Keratinocyte (primary cell): Measurements from ENCODE around the gene INSC. TPM values are rescaled to one million over a fixed set of nuclear protein-coding genes. Genes with fewer than 3 reads are reported as not detected.

Source experiments
- DNase-seq: peaks from one replicate; pipeline ENCODE4 v3.0.0-alpha.2; 2011; ENCODE audit warnings: low read depth, missing footprints, low spot score
- FAIRE-seq: peaks from 2 replicates; lab custom pipeline; 2011; peaks lifted over from hg19 to GRCh38; lab: Jason Lieb, UNC
- H2AFZ ChIP-seq: 2 replicates; pipeline ENCODE4 v1.6.0; 2012; ENCODE audit warnings: low read length, control low read depth, inconsistent platforms; ENCODE audit not compliant: control insufficient read depth
- H3K27ac ChIP-seq: 2 replicates; pipeline ENCODE4 v1.5.1; 2011; ENCODE audit warnings: low read length; ENCODE audit not compliant: control insufficient read depth, insufficient read depth
- H3K27me3 ChIP-seq: 3 replicates; pipeline ENCODE4 v1.6.0; 2011; ENCODE audit warnings: low read length; ENCODE audit not compliant: control insufficient read depth, insufficient read depth; ENCODE audit errors: extremely low read depth
- H3K36me3 ChIP-seq, 2 experiments: 2 replicates in 1 of 2; 3 replicates in 1 of 2; pipeline ENCODE4 v1.5.1; 2011; ENCODE audit warnings: low read length in 2 of 2, mild to moderate bottlenecking in 1 of 2; ENCODE audit not compliant: control insufficient read depth in 2 of 2, insufficient read depth in 2 of 2; ENCODE audit errors: extremely low read depth in 1 of 2
- H3K4me1 ChIP-seq: 3 replicates; pipeline ENCODE4 v1.5.1; 2011; ENCODE audit warnings: low read length; ENCODE audit not compliant: control insufficient read depth, insufficient read depth; ENCODE audit errors: extremely low read depth
- H3K4me2 ChIP-seq: 3 replicates; pipeline ENCODE4 v1.6.0; 2011; ENCODE audit warnings: low read depth, low read length; ENCODE audit not compliant: control insufficient read depth, insufficient read depth; ENCODE audit errors: extremely low read depth
- H3K4me3 ChIP-seq, 3 experiments: fragments of 200-600 bp in 1 of 3; sonication (generic) in 1 of 3; 2 replicates in 2 of 3; 3 replicates in 1 of 3; pipeline ENCODE4 v1.5.1; 2011 to 2016; ENCODE audit warnings: low read length in 3 of 3, mild to moderate bottlenecking in 3 of 3, control low read depth in 2 of 3, inconsistent platforms in 1 of 3, low read depth in 1 of 3, mixed read lengths in 1 of 3, mixed run types in 1 of 3, moderate library complexity in 1 of 3; ENCODE audit not compliant: control insufficient read depth in 2 of 3, insufficient read depth in 2 of 3; ENCODE audit errors: extremely low read depth in 1 of 3
- H3K79me2 ChIP-seq: 2 replicates; pipeline ENCODE4 v1.6.0; 2012; ENCODE audit warnings: low read length; ENCODE audit not compliant: control insufficient read depth, insufficient read depth
- H3K9ac ChIP-seq: 3 replicates; pipeline ENCODE4 v1.6.0; 2011; ENCODE audit warnings: low read length; ENCODE audit not compliant: control insufficient read depth, insufficient read depth; ENCODE audit errors: extremely low read depth
- H3K9me1 ChIP-seq: 3 replicates; pipeline ENCODE4 v1.6.0; 2011; ENCODE audit warnings: low read length; ENCODE audit not compliant: control insufficient read depth, insufficient read depth; ENCODE audit errors: extremely low read depth
- H3K9me3 ChIP-seq: 2 replicates; pipeline ENCODE4 v1.5.1; 2012; ENCODE audit warnings: low read depth, low read length; ENCODE audit not compliant: control insufficient read depth
- H4K20me1 ChIP-seq: 3 replicates; pipeline ENCODE4 v1.6.0; 2011; ENCODE audit warnings: low read length; ENCODE audit not compliant: control insufficient read depth, insufficient read depth; ENCODE audit errors: extremely low read depth
- CTCF ChIP-seq, 3 experiments: IDR thresholded peaks in 1 of 3; conservative IDR thresholded peaks in 1 of 3; optimal IDR thresholded peaks in 1 of 3; 2 replicates in 2 of 3; 3 replicates in 1 of 3; pipeline versions ENCODE3 to v1.5.1; 2011; ENCODE audit warnings: low read length in 3 of 3, mild to moderate bottlenecking in 3 of 3, moderate library complexity in 2 of 3, control low read depth in 1 of 3, inconsistent platforms in 1 of 3; ENCODE audit not compliant: insufficient read depth in 2 of 3; ENCODE audit errors: extremely low read depth in 1 of 3
- EZH2 ChIP-seq: IDR thresholded peaks from one replicate; pipeline ENCODE4 v1.6.1; 2012; ENCODE audit warnings: inconsistent platforms, mild to moderate bottlenecking, low read length, moderate library complexity
- dilution Hi-C: fragments of 300-500 bp; cut with MboI; formaldehyde crosslinking; loops from one replicate; pipeline ENCODE4 v1.7.0; 2020; ENCODE audit warnings: low sequenced_read_pairs; ENCODE audit not compliant: extremely low pct_ligation_motif_present
- polyA plus RNA-seq, 5 experiments: library from polyadenylated mRNA; depleted of rRNA in 3 of 5; stranded (reverse) in 3 of 5; stranded (forward) in 1 of 5; unstranded in 1 of 5; fragments of >200 nt; gene quantifications; 1 replicate in 1 of 5; 2 replicates in 3 of 5; 3 replicates in 1 of 5; pipeline versions ENCODE4 v1.2.1 to v1.2.3, GENCODE V29; 2011 to 2012; ENCODE audit warnings: missing spikeins in 2 of 5, low read depth in 1 of 5, low replicate concordance in 1 of 5

Gene INSC
- polyA plus RNA-seq, 1 donor (not counting 4 experiments of a cell fraction or from before 2014, with no cell fraction given), result 0.13 TPM

- no peak overlapping the region for H3K4me2 ChIP-seq
- no peak for FAIRE-seq
Measured at GRCh38 chr11:15169815-15170551, 55.3 kb downstream of the INSC start.

GRCh38 chr11:15170698-15171097, 56.0 kb downstream of the INSC start:
- dilution Hi-C loops, result no loop called here
- Histone ChIP-seq H3K27me3 (no peaks in the 10 kb centered on the region), H2AFZ (no peak overlapping the region), H3K9ac (no peak overlapping the region), H3K36me3 (no peaks in the 10 kb centered on the region), H3K27ac (no peak overlapping the region), H4K20me1 (no peaks in the 10 kb centered on the region), H3K9me1 (no peaks in the 10 kb centered on the region), H3K4me1 (no peaks in the 10 kb centered on the region), H3K9me3 (no peaks in the 10 kb centered on the region), H3K4me2 (no peak overlapping the region), H3K4me3 (no peak overlapping the region), H3K79me2 (no peaks in the 10 kb centered on the region)
- no peak for TF ChIP-seq CTCF (optimal IDR thresholded peaks at IDR 0.05 in 1 of 3, IDR thresholded peaks at IDR 0.05 in 1 of 3, conservative IDR thresholded peaks at IDR 0.05 in 1 of 3; ENCODE audit: extremely low read depth in 1 of 3, insufficient read depth in 2 of 3, low read length in 3 of 3)
- TF ChIP-seq EZH2, result no peak
- FAIRE-seq (no peak), DNase-seq (no peak)

More at GRCh38 chr11:15169815-15170551, 55.3 kb downstream of the INSC start:
- dilution Hi-C loops, result no loop called here
- H3K27me3 ChIP-seq, result no peaks in the 10 kb centered on the region
- DNase-seq, result no peak
- no peaks in the 10 kb centered on the region for H3K9me1 ChIP-seq
- no peaks in the 10 kb centered on the region for H3K9me3 ChIP-seq
- H3K79me2 ChIP-seq, result no peaks in the 10 kb centered on the region
- H3K4me3 ChIP-seq, result no peak overlapping the region
- no peak overlapping the region for H2AFZ ChIP-seq
- no peaks in the 10 kb centered on the region for H4K20me1 ChIP-seq
- no peaks in the 10 kb centered on the region for H3K36me3 ChIP-seq
- no peak overlapping the region for H3K9ac ChIP-seq
- no peak overlapping the region for H3K27ac ChIP-seq
- no peaks in the 10 kb centered on the region for H3K4me1 ChIP-seq
- TF ChIP-seq EZH2 (no peak), CTCF (optimal IDR thresholded peaks at IDR 0.05 in 1 of 3, IDR thresholded peaks at IDR 0.05 in 1 of 3, conservative IDR thresholded peaks at IDR 0.05 in 1 of 3; ENCODE audit: extremely low read depth in 1 of 3, insufficient read depth in 2 of 3, low read length in 3 of 3) (no peak)
